ENCODE results near the gene TMEM134. TPM values are rescaled to one million over a fixed set of nuclear protein-coding genes. Genes with fewer than 3 reads are reported as not detected.
"Not testable (repeated sequence)": the region's sequence is repeated elsewhere in the genome, so short reads cannot be mapped to it uniquely, and the experiment has no call there.

TMEM134 gene
- total and polyA plus RNA-seq, 9 of the 15 experiments (the other 6 are each of a cell fraction or from before 2014, with no cell fraction given), result 0.63 to 48.4 (median 10.7) TPM

DNA sequence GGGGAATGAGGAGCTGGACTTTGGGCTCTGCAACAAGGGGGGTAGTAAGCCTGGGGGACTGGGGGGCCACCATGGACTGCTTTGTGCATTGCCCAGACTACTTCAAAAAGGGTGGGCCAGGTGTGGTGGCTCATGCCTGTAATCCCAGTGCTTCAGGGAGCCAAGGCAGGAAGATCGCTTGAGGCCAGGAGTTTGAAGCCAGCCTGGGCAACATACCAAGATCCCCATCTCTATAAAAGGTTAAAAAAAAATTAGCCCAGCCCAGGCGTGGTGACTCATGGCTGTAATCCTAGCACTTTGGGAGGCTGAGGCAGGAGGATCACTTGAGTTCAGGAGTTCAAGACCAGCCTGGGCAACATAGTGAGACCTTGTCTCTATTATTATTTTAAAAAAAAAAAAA lies 3.5 kb downstream of the TMEM134 start:
- 28% methylated on average over 2 of the region's 2 CpGs for WGBS (ENCODE audit: insufficient coverage, low coverage, missing lambda C conversion rate)
- H3K36me3 ChIP-seq (ENCODE audit: control insufficient read depth, insufficient read depth, low read length); ATAC-seq; H4K20me1 ChIP-seq (replicated peaks; ENCODE audit: control insufficient read depth, insufficient read depth, low read length); H3K9me3 ChIP-seq (replicated peaks; ENCODE audit: control insufficient read depth, insufficient read depth, low read depth, low read length); FAIRE-seq; in situ Hi-C loops (cut with MboI); H3K27me3 ChIP-seq (ENCODE audit: control insufficient read depth in 2 of 2, insufficient read depth in 2 of 2, low read length in 2 of 2); BruUV-seq (replicated peaks); H2AFZ ChIP-seq (ENCODE audit: low read depth, low read length); DNase-seq (ENCODE audit: extremely low read depth in 1 of 4, low spot score in 3 of 4); H3K9me1 ChIP-seq (ENCODE audit: control insufficient read depth, insufficient read depth, low read length): not testable (repeated sequence)
- Histone ChIP-seq H3K4me2 (ENCODE audit: insufficient read depth, low read length) (peak overlapping the region; percentile 93), H3K79me2 (ENCODE audit: control insufficient read depth, insufficient read depth, low read length) (peaks cover 12% of the 10 kb centered on the region), H3K4me1 (replicated peaks in 1 of 2; ENCODE audit: control insufficient read depth in 2 of 2, insufficient read depth in 2 of 2, low read length in 2 of 2) (peaks cover 20 to 56% of the 10 kb centered on the region in 2 experiments; a peak in 4 of 5 replicates), H3K27ac (ENCODE audit: extremely low read depth, low read depth, low read length) (peak overlapping the region; percentile 86; the same call in 2 of the 3 replicates), H3K9ac (ENCODE audit: insufficient read depth in 1 of 2, low read depth in 2 of 2, low read length in 2 of 2) (peak overlapping the region; percentile 78 to 95), H3K4me3 (peak overlapping the region; percentile 75)
- intact Hi-C loops (cut with micrococcal nuclease), result loop anchor here (5.0 kb wide), 1 partner anchor 43 kb away; no protein-coding TSS in a partner anchor
- POLR2A ChIA-PET, result interaction anchor here (0.5 to 0.9 kb wide), 6 partner anchors 11 to 179 kb away, joined by 3 to 5 read pairs (median 4); no protein-coding TSS in a partner anchor
- CTCF ChIA-PET (ENCODE audit: low intra/inter-chr PET ratio), result interaction anchor here (0.6 kb wide), 1 partner anchor 1651 kb away, joined by 4 read pairs; no protein-coding TSS in a partner anchor
- TF ChIP-seq KDM1A (IDR thresholded peaks at IDR 0.05) (peak; percentile 9 to 27; a peak in 1 of 4 replicates), ZNF121 (CRISPR knock-in tag; conservative IDR thresholded peaks at IDR 0.05) (peak; percentile 54), PML (IDR thresholded peaks at IDR 0.05; ENCODE audit: low read length) (0 out of 2 replicates have a peak, but pooled peaks have one; percentile 3), FOSL1 (tag; conservative IDR thresholded peaks at IDR 0.05) (peak; percentile 68), DPF2 (IDR thresholded peaks at IDR 0.05) (0 out of 2 replicates have a peak, but pooled peaks have one; percentile 24), ADNP (tag; IDR thresholded peaks at IDR 0.05) (peak; percentile 83), JUND (IDR thresholded peaks at IDR 0.05; ENCODE audit: borderline replicate concordance, low read depth, low read length) (peak; percentile 27; the same call in 1 of the 2 replicates), JUND (tag; IDR thresholded peaks at IDR 0.05; ENCODE audit: borderline replicate concordance, low read depth, low read length) (0 out of 3 replicates have a peak, but pooled peaks have one; percentile 21), ZNF384 (IDR thresholded peaks at IDR 0.05; ENCODE audit: low read depth, low read length) (peak; percentile 55; the same call in 1 of the 2 replicates), BCOR (IDR thresholded peaks at IDR 0.05) (peak; percentile 50; the same call in 1 of the 2 replicates)
- TF ChIP-seq, protein P1, sequence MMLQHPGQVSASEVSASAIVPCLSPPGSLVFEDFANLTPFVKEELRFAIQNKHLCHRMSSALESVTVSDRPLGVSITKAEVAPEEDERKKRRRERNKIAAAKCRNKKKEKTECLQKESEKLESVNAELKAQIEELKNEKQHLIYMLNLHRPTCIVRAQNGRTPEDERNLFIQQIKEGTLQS (IDR thresholded peaks at IDR 0.05), result peak; percentile 57
- TF ChIP-seq, protein P1 (CRISPR knock-in tag; conservative IDR thresholded peaks at IDR 0.05), result not testable (repeated sequence)

All from K562 (cell line).